ENCODE results near the gene OR2T2.
"Not testable (repeated sequence)": the region's sequence is repeated elsewhere in the genome, so short reads cannot be mapped to it uniquely, and the experiment has no call there.

OR2T2 gene, protein sequence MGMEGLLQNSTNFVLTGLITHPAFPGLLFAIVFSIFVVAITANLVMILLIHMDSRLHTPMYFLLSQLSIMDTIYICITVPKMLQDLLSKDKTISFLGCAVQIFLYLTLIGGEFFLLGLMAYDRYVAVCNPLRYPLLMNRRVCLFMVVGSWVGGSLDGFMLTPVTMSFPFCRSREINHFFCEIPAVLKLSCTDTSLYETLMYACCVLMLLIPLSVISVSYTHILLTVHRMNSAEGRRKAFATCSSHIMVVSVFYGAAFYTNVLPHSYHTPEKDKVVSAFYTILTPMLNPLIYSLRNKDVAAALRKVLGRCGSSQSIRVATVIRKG

DNA sequence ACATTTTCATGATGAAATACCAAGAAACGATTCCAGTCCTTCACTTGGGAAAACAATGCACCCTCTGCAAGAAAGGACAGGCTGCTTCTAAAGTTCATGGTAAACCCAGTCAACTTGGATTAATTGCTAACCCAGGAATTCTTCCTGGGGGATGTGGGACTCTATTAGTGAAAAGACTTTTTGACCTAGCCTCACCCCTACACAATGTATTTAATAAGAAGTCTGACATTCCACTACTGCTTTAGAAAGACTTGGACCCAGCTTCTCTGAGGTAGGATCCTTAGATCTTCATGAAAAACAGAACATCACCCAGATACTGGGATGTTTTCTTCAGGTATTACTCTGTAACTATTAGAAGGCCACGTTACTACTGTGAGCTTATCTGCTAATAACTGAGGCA is at the start of gene OR2T2:
Gene OR2T2, plus strand, starts transcription at position 239 of the 400 bp plus-strand sequence. CDS start 7,161 bp downstream, outside the sequence.
- not testable (repeated sequence) for DNase-seq

DNA sequence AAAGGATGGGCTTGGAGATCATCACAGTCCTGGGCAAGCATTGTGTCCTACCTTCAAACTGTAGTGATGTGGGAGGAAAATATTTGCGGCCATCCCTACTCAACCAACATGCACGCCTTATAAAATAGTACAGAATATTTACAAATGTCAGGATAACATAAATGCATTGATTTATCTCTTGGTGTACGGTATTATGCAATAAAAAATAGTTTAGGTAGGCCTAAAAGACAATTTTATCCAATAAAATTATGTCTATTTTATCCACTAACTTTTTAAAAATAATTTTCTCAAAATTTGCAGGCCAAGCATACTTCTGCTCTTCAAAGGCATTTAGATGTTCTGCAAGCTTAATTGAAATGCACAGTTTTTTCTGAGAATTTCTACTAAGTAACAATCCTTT is 42.7 kb upstream of the OR2T2 start, which contains the start of gene OR2T1:
Gene OR2T1, plus strand, starts transcription at position 301 of the 400 bp plus-strand sequence. CDS start 3,100 bp downstream, outside the sequence.
- DNase-seq: no peak

DNA sequence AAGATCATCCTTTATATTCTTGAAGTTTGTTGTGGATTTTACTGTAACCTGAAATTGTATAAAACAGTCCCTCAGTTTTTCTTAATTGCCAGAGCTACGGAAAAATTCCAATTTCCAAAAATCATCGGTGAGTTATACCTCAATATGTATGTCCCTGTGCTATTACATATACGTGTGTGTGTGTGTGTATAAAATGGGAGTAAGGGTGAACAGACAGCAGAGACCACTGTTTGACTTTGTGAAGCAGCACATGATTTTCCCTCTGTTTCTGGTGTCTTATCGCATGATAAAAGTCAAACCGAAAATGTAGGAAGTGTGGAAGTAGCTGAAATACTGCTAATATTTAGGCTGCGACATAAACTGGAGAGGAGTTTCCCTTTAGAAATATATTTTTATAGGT is 41.4 kb upstream of the OR2T2 start:
- DNase-seq: peak; percentile 20 to 70 (median 50)

DNA sequence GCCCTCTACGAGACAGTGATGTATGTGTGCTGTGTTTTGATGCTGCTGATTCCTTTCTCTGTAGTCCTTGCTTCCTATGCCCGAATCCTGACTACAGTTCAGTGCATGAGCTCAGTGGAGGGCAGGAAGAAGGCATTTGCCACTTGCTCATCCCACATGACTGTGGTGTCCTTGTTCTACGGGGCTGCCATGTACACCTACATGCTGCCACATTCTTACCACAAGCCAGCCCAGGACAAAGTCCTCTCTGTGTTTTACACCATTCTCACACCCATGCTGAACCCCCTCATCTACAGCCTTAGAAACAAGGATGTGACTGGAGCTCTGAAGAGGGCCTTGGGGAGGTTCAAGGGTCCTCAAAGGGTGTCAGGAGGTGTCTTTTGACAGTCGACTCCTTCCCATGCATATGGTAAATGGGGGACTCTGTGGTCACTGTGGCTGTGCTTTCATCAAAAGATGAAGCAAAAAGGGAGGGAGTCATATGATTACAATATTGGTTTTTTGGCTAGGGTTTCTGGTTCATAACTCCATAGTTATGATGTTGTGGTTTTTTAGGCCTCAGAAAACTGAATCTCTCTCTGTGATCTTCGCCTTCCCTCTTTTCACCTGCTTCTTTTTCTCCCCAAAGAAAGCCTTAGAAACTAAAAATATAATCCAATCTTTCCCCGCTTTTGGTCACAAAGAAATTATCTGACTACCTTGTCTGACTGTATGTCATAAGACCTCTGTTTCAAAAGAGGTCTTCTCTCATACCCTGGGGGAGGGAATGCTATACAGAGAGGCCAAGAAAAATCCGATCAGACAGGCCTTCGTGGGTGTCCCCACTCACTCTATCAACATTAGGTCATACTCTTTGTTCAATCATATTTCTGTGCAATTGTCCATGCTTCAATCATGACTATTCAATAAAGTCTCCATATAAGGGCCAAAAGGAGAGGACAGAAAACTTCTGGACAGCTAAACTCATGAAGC is 38.4 kb upstream of the OR2T2 start:
- no peak for DNase-seq

DNA sequence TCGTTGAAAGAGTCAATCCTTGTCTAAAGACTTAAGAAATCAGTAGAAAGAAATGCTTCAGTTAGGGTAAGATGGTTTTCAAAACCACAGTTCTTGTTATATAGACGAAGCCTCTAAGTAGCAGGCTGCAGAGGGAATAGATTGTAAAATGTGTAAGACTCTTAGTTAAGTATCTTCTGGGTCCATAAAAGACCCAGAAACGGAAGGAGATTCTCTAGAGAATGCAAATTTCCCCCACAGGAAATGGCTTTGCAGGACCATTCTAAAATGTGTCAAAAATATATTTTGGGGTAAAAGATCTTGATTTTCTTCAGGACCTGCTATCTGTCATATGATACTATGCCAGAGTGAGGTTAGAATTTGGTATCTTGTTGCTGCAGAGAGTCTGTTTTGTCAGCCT is 29.2 kb upstream of the OR2T2 start:
- no peak for DNase-seq

DNA sequence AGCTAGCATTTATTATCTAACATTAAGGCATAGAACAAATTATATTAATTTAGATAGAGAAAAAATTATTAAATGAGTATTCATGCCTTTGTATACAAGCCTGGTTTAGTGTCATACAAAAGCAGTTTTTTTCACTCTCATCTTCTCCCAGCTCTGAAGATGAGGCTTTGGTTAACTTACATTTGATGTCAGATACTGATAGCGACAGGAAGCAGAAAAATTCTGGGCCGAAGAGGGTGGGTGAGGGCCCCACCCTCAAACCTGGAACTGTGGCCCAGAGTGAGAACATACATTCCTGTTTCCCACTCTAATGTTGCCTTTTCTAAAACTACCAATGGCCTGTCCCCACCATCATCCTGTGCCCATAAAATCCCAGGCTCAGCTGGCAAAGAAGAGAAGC is 27.6 kb upstream of the OR2T2 start:
- DNase-seq: no peak

DNA sequence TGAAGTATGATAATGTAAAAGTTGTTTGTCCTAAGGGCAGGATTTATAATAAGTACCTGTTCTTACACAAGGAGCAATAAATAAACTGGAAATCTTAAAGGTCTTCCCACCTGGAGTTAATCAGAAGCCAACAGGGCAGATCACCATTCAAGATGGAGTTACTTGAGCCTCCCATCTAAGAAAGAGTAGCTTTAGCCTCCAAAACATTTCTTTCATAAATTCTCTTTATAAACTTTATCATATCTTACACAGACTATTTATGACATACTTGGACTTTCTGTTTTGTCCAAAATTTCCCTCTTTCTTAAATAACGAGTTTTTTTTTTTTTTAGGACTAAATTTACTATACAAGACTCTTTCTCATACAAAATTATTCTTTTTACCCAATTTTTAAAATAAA is 24.1 kb upstream of the OR2T2 start:
- DNase-seq: no peak

DNA sequence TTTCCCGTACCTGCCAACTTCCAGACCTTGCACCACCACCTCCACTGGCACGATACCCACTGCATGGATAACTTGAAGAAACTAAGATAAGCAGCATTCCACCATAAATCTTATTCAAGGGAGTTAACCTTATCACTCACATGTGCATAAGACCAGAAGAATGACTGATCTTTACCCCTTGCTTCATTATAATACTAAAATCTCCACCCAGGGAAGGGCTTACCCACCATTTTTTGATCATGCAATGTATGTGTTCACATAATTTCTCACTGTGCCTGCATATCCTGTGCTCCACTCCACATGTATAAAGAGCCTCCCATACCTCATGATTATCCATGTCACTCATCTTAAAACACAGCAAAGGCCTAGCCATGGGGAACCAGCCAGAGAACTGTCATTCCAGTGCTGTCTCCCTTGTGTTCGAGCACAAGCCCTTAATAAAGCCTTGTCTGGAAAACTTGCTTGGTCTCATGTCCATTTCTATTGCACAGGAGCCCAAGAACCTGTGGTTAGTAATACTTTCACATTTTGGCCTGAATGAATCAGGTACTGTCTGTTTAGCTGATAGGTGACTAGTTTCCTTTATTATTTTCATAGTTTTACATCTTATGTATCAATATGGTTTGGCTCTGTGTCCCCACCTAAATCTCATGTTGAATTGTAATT is 17.8 kb upstream of the OR2T2 start:
- not testable (repeated sequence) for DNase-seq

DNA sequence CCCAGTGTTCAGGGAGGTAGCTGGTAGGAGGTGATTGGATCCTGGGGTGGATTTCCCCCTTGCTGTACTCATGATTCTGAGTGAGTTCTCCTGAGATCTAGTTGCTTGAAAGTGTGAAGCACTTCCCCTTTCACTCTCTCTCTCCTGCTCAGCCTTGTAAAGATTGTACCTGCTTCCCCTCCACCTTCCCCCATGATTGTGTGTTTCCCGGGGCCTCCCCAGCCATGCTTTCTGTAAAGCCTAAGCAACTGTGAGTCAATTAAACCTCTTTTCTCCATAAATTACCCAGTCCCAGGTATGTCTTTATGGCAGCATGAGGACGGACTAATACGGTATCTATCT is 17.3 kb upstream of the OR2T2 start:
- not testable (repeated sequence) for DNase-seq

DNA sequence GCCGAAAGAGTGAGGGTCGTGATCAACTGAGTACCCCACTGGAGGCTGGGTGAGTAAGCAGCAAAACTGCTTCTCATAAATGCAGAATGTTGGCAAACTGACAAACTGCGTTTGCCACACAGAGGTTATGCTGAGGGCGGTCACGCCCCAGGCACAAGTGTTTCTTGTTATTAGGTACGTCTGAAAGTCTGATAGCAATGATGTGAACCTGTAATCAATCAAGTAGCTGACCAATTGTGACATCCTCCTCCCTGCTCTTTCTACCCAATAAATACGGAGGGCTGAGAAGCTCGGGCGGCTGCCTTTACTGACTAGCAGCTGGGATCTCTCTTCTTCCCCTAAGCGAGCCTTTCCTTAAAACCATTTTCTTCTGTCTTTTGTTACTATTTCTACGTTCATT is 13.8 kb upstream of the OR2T2 start:
- not testable (repeated sequence) for DNase-seq

DNA sequence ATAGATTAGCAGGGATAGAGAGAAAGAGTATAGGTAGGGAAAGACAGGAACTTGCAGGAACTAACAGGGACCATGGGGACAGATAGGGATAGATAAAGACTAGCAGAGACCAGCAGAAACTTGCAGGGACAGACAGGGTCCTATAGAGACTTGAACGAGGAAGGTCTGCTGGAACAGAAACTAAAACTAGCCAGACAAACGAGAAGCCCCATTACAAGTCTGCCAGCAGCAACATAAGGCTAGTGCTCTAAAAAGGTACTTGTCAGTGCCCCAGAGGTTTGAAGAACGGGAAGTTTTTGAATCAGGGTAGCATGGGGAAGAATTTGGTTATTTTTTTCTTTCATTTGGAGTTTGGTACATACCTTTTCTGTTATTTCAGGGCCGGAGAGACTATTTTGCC is 13.2 kb upstream of the OR2T2 start:
- not testable (repeated sequence) for DNase-seq

DNA sequence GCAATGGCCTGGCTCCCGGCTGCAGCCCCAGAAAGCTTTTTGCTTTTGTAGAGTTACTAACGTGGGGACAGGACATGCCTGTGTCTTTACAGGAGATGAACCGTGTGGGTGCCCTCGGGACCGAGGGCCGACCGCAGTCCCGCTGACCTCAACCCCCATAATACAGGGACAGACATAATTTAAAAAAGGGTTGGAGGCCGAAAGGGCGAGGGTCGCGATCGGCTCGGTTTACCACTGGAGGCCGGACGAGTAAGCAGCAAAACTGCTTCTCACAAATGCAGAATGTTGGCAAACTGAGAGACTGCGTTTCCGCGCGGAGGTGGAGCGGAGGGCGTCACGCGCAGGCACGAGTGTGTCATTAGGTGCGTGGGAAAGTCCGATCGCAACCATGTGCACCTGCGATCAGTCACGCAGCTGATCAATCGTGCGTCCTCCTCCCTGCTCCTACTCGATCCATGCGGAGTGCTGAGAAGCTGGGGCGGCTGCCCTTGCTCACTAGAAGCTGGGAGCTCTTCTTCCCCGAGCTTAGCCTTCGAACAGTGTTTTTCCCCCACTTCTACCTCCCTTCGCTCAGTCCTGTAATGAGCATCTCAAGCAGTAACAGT is 11.5 kb upstream of the OR2T2 start:
- DNase-seq: not testable (repeated sequence)

DNA sequence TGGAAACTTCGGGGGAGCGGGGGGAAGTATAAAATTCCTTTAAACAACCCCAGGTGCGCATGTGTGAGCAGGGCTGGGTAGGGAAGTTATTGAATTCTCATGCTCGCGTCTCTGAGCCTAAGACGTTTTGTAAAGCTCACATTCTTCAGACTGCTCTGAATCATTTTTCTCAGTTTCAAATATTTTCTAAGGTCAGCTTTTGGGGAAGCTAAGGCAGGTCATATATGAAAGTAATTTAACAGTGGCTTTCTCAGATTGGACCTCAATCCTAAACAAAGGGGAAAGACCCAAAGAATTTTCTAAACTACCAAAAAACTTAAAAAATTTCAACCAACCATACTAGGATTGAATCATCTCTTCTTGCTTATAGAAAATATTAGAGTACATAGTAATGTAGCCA is 10.5 kb upstream of the OR2T2 start:
- DNase-seq: not testable (repeated sequence)

DNA sequence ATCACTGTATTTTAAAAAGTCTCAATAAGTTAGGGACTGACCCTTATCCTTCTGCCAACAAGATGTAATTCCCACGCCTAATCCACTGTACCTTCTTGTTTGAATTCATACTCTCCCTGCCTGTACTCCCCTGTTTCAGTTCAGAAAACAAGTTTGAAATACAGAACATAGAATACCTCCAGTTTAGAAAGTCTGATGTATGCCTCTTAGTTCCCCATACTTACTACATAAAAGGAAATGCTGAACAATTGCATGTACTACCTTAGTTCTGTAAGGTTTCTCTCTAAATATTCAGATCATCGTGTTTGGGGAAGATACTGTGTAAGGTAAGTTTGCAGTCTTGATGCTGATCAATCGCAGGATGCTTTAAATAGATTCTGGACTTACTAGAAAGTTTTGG is 9.1 kb upstream of the OR2T2 start:
- not testable (repeated sequence) for DNase-seq

DNA sequence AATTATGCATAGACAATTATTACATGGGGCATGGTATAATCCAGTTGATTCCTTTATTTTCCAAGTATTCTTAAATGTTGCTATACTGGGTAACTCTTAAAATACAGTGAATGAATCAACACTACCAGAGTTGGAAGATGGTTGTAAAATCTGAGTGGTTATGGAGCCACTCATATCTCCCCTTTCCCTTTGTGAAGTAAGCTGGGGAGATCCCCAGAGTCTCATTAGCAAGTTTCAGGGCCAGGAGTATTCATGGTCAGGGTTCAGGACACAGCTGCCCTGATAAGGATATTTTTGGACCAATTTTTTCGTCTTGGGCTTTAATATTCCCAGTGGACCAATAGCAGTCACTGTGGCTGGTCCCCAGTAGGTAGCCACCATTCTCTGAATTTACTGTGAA is 6.8 kb upstream of the OR2T2 start:
- DNase-seq: not testable (repeated sequence)

DNA sequence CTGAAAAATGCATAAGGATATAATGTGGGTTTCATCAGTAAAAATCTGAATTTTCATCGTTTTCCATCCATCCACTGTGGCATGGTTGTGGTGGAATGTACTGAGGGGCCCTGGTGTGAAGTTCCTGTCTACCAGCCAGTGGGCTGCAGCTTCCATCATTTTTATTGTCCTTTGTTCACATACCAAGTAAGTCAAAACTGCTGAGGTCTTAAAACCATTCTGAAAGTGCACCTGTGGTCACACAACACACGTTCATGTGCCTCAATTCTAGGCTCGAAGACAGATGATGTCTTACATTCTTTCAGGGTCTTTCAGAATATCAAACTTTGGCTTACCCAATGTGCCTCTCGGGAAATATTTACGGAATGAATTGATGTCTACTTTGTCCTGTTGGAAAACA is 6.2 kb upstream of the OR2T2 start:
- not testable (repeated sequence) for DNase-seq

DNA sequence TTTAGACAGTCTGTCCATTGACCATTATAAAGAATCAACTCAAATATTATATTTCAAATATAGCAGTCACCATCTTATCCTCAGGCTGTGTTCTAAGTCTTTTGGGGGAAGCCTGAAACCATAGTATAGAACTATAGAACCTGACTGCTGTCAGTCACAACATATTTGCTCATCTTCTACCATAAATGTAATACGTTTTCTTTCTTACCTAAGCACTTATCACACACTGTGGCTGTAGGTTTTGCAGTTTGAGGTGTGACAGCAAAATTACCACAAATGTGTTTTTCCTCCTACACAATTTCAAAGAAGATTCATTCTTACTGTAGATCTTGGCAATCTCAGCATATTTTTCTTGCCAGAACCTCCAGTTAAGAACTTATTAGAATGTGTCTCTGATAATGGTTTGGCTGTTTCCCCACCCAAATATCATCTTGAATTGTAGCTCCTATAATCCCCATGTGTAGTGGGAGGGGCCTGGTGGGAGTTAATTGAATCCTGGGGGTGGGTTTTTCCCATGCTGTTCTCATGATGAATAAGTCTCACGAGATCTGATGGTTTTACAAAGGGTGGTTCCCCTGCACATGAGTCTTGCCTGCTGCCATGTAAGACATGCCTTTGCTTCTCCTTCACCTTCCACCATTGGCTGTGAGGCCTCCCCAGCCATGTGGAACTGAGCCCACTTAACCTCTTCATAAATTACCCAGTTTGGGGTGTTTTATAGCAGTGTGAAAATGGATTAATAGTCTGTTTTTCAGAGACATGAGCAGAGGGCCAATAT is 2.7 kb upstream of the OR2T2 start:
- DNase-seq: not testable (repeated sequence)

DNA sequence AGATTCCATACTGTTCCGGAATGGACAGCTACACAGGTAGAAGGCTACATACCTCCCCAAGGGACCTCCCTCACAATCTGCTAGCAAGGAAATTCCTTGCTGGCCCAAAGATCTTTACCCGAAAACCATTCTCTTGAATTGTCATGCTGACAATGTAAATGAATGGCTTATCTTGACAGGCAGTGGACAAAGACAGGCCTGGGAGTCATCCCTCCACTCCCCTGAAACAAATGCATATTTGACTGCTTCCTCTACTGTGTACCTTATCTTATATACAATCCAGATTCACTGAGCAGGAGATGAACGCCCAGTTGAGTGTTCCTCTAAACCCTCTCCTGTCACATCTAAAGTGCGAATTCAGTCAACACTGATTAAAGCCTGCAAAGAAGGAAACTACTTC is 834 bp upstream of the OR2T2 start:
- not testable (repeated sequence) for DNase-seq

DNA sequence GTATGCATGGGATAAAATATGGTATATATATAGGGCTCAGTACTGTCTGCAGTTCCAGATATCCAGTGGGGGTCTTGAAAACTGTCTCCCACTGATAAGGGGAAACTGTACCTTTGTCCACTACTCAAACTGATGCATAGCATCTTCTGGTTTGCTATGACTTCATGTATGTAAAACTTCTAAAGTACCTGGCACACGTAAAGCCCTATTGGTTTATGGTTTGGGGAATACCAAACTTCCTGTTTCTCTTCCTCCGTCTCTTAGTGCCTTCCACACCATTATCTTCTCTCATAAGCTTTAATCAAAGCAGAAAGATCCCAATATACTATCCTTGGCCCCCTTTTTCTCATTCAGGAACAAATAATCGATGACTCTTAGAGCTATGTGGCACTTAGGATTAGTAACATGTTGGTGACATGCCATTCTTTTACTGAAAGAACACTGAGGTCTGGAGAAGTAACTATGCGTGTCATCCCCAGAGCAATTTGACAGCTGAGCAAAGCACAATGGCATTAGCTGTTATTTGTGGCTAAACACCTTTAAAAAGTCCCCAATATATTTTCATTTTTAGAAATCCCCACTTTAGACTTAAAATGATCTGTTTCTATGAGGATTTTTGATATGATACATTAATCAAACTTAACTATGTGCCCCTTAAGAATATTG is 3.1 kb downstream of the OR2T2 start:
- DNase-seq: not testable (repeated sequence)

DNA sequence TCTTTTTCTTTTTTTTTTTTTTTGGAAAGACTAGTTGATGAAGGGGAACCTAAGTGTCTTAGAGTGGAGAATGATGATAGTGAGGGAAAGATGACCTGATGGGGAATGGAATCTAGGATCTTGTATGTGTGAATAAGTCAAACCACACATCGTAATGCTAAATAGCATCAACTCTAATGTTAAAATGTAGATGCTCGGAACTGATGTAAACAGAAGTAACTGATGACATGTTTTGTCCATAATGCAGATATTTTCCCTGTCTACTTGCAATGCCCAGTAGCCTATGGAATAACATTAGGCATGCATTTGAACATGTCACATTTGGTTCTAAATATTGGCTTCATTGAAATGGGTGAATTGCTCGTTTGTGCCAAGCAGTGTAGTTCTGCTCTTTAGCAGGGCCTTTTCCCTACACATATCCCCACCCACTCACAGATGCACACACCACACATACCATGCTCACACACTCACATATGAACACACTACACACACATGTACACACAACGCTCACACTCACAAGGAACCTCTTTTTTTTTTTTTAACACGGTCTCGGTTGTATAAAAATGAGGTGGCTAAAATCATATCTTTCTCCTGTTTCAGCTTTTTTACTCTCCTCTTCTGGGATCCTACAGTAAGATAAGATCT is 4.5 kb downstream of the OR2T2 start:
- not testable (repeated sequence) for DNase-seq
